ENCODE measurements around the gene PERM1. TPM values are rescaled to one million over a fixed set of nuclear protein-coding genes. Genes with fewer than 3 reads are reported as not detected.
"Not testable (repeated sequence)": the region's sequence is repeated elsewhere in the genome, so short reads cannot be mapped to it uniquely, and the experiment has no call there.

PERM1 gene
- total and polyA plus RNA-seq, 2 experiments from 2014 or later, result 0.45 TPM; not detected in 1

- TF ChIP-seq EZH2 (IDR thresholded peaks at IDR 0.05; ENCODE audit: insufficient read depth, poor library complexity, severe bottlenecking), result no peak
These were observed 11.6 kb upstream of the PERM1 start for GRCh38 chr1:993379-993995.

GRCh38 chr1:992362-992761 is 10.5 kb upstream of the PERM1 start:
- WGBS, 2 experiments (ENCODE audit: low coverage in 1 of 2, low lambda C conversion rate in 2 of 2, missing lambda C conversion rate in 2 of 2), result 85 to 87% methylated on average over 7 of the region's 7 CpGs

More at GRCh38 chr1:993379-993995, 11.6 kb upstream of the PERM1 start:
- H3K36me3 ChIP-seq (ENCODE audit: low read depth), result no peaks in the 10 kb centered on the region
- H3K4me2 ChIP-seq (ENCODE audit: unreplicated experiment), result no peak overlapping the region
- H3K79me2 ChIP-seq (ENCODE audit: insufficient read depth), result no peaks in the 10 kb centered on the region
- in situ Hi-C loops (cut with MboI), result no loop called here
- no peaks in the 10 kb centered on the region for H3K9me3 ChIP-seq (ENCODE audit: low read depth)
- no peak overlapping the region for H3K9ac ChIP-seq
- H3K9me2 ChIP-seq (ENCODE audit: insufficient read depth), result no peaks in the 10 kb centered on the region
- H3K27me3 ChIP-seq (replicated peaks; ENCODE audit: insufficient read depth), result peaks cover 6% of the 10 kb centered on the region
- H3F3A ChIP-seq (ENCODE audit: insufficient read depth), result no peaks in the 10 kb centered on the region
- H4K20me1 ChIP-seq (ENCODE audit: insufficient read depth), result no peaks in the 10 kb centered on the region
- H2AFZ ChIP-seq, result no peak overlapping the region
- DNase-seq, result no peak
- H3K4me3 ChIP-seq, result no peak overlapping the region
- H3K27ac ChIP-seq, result no peak overlapping the region
- WGBS, 2 experiments (ENCODE audit: low coverage in 1 of 2, low lambda C conversion rate in 2 of 2, missing lambda C conversion rate in 2 of 2), result 81 to 86% methylated on average over 15 of the region's 15 CpGs
- no peaks in the 10 kb centered on the region for H3K4me1 ChIP-seq (ENCODE audit: insufficient read depth)

GRCh38 chr1:991895-992294 is 10.0 kb upstream of the PERM1 start:
- no peaks in the 10 kb centered on the region for H3K9me3 ChIP-seq (ENCODE audit: low read depth)
- 96% methylated on average over 10 of the region's 10 CpGs for WGBS, 2 experiments (ENCODE audit: low coverage in 1 of 2, low lambda C conversion rate in 2 of 2, missing lambda C conversion rate in 2 of 2)
- no peaks in the 10 kb centered on the region for H4K20me1 ChIP-seq (ENCODE audit: insufficient read depth)
- H3K79me2 ChIP-seq (ENCODE audit: insufficient read depth), result no peaks in the 10 kb centered on the region
- no peak for TF ChIP-seq EZH2phosphoT487 (IDR thresholded peaks at IDR 0.05; ENCODE audit: insufficient read depth, low read depth)
- no peak for TF ChIP-seq EZH2 (IDR thresholded peaks at IDR 0.05; ENCODE audit: insufficient read depth, poor library complexity, severe bottlenecking)
- in situ Hi-C loops (cut with MboI), result no loop called here
- no peak overlapping the region for H3K4me2 ChIP-seq (ENCODE audit: unreplicated experiment)
- no peak overlapping the region for H3K9ac ChIP-seq
- no peak for DNase-seq
- no peaks in the 10 kb centered on the region for H3K36me3 ChIP-seq (ENCODE audit: low read depth)
- H3K4me3 ChIP-seq, result no peak overlapping the region
- no peak overlapping the region for H2AFZ ChIP-seq
- no peaks in the 10 kb centered on the region for H3K9me2 ChIP-seq (ENCODE audit: insufficient read depth)
- no peak overlapping the region for H3K27ac ChIP-seq
- H3K4me1 ChIP-seq (ENCODE audit: insufficient read depth), result no peaks in the 10 kb centered on the region
- H3K27me3 ChIP-seq (replicated peaks; ENCODE audit: insufficient read depth), result peaks cover 4% of the 10 kb centered on the region; the same call in 1 of the 2 replicates
- no peaks in the 10 kb centered on the region for H3F3A ChIP-seq (ENCODE audit: insufficient read depth)

More at GRCh38 chr1:992362-992761, 10.5 kb upstream of the PERM1 start:
- Histone ChIP-seq H3K36me3 (ENCODE audit: low read depth) (no peaks in the 10 kb centered on the region), H3K4me1 (ENCODE audit: insufficient read depth) (no peaks in the 10 kb centered on the region), H3K27ac (no peak overlapping the region), H3K9me2 (ENCODE audit: insufficient read depth) (no peaks in the 10 kb centered on the region), H3K4me3 (no peak overlapping the region), H4K20me1 (ENCODE audit: insufficient read depth) (no peaks in the 10 kb centered on the region), H2AFZ (no peak overlapping the region), H3K79me2 (ENCODE audit: insufficient read depth) (no peaks in the 10 kb centered on the region), H3F3A (ENCODE audit: insufficient read depth) (no peaks in the 10 kb centered on the region), H3K9me3 (ENCODE audit: low read depth) (no peaks in the 10 kb centered on the region), H3K9ac (no peak overlapping the region), H3K27me3 (replicated peaks; ENCODE audit: insufficient read depth) (peaks cover 4% of the 10 kb centered on the region), H3K4me2 (ENCODE audit: unreplicated experiment) (no peak overlapping the region)
- TF ChIP-seq EZH2 (IDR thresholded peaks at IDR 0.05; ENCODE audit: insufficient read depth, poor library complexity, severe bottlenecking) (no peak), EZH2phosphoT487 (IDR thresholded peaks at IDR 0.05; ENCODE audit: insufficient read depth, low read depth) (no peak)
- in situ Hi-C loops (cut with MboI), result no loop called here
- no peak for DNase-seq

- WGBS, 2 experiments (ENCODE audit: low coverage in 1 of 2, low lambda C conversion rate in 2 of 2, missing lambda C conversion rate in 2 of 2), result 89 to 94% methylated on average over 6 of the region's 6 CpGs
- H3F3A ChIP-seq (ENCODE audit: insufficient read depth); H3K4me2 ChIP-seq (ENCODE audit: unreplicated experiment); H3K9me2 ChIP-seq (ENCODE audit: insufficient read depth); H3K27ac ChIP-seq; H3K4me3 ChIP-seq; DNase-seq; H2AFZ ChIP-seq; H3K79me2 ChIP-seq (ENCODE audit: insufficient read depth); H3K27me3 ChIP-seq (replicated peaks; ENCODE audit: insufficient read depth); H3K9me3 ChIP-seq (ENCODE audit: low read depth); H4K20me1 ChIP-seq (ENCODE audit: insufficient read depth); H3K4me1 ChIP-seq (ENCODE audit: insufficient read depth); in situ Hi-C loops (cut with MboI); H3K9ac ChIP-seq; H3K36me3 ChIP-seq (ENCODE audit: low read depth): not testable (repeated sequence)
These were observed 9.4 kb upstream of the PERM1 start for GRCh38 chr1:991275-991674.

GRCh38 chr1:988061-988460 is 6.2 kb upstream of the PERM1 start:
- H3K27me3 ChIP-seq (replicated peaks; ENCODE audit: insufficient read depth), result peaks cover 12% of the 10 kb centered on the region
- H3K9me2 ChIP-seq (ENCODE audit: insufficient read depth); DNase-seq; H3K36me3 ChIP-seq (ENCODE audit: low read depth); H3K4me1 ChIP-seq (ENCODE audit: insufficient read depth); H3K9me3 ChIP-seq (ENCODE audit: low read depth); H2AFZ ChIP-seq; H4K20me1 ChIP-seq (ENCODE audit: insufficient read depth); H3F3A ChIP-seq (ENCODE audit: insufficient read depth); H3K4me2 ChIP-seq (ENCODE audit: unreplicated experiment); H3K9ac ChIP-seq; in situ Hi-C loops (cut with MboI); H3K79me2 ChIP-seq (ENCODE audit: insufficient read depth); H3K27ac ChIP-seq; H3K4me3 ChIP-seq: not testable (repeated sequence)
- 69 to 81% methylated on average over 5 of the region's 5 CpGs for WGBS, 2 experiments (ENCODE audit: low coverage in 1 of 2, low lambda C conversion rate in 2 of 2, missing lambda C conversion rate in 2 of 2)

All from GM23248 (cell line).